HG03457 (cell line): ENCODE results near the gene NRG3.

Experiments
- ATAC-seq: cut with Tn5 transposase; IDR thresholded peaks from one replicate; pipeline ENCODE4 v1.9.1; 2021; ENCODE audit warnings: moderate number of reproducible peaks; ENCODE audit not compliant: unreplicated experiment

Gene NRG3

DNA sequence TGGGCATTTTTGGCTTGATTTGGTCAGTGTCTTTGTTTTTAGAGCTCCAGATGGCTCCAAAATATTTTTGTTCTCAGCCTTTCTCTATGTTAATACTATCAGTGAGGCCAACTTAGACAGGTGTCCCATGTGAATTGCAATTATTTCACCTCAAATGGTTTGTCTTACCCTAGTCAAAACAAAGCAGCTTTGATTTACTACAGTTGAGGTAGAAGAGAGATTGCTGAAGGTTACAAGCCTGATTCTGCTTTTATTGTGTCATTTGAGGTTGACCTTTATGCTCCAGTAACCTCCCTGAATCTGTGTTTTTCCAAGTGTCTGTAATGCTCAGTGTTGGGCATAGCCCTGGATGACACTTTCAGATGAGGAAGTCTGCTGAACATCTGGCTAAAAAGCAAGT is 882.9 kb downstream of the NRG3 start:
- ATAC-seq = no peak

DNA sequence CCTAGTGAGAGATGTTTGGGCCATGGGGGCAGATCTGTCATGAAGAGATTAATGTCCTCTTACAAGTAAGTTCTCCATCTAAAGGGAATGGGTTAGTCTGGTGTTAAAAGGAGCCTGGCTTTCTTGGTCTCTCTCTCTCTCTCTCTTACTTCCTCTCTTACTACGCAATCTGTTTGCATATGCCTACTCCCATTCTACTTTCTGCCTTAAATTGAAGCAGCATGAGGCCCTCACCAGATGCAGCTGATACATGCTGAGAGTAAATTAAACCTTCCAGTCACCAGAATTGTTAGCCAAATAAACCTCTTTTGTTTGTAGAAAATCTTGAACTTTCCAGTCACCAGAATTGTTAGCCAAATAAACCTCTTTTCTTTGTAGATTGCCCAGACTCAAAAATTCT is 884.1 kb downstream of the NRG3 start:
- no peak for ATAC-seq

DNA sequence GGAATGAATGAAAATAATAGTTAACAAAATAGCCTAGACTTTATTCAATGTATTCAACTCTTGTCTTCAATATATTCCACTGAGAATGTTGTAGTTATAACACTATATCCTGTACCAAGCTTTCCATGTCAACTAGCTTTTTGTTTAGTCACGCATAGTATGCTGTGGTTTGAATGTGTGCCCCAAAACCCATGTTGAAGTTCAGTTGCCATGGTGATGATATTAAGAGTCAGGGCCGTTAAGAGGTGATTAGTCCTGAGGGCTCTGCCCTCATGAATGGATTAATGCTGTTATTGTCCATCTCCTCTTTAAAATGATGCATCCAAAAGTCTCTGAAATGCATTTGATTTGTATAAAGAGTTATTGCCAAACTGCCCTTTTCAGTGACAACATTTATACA is 887.6 kb downstream of the NRG3 start:
- no peak for ATAC-seq

DNA sequence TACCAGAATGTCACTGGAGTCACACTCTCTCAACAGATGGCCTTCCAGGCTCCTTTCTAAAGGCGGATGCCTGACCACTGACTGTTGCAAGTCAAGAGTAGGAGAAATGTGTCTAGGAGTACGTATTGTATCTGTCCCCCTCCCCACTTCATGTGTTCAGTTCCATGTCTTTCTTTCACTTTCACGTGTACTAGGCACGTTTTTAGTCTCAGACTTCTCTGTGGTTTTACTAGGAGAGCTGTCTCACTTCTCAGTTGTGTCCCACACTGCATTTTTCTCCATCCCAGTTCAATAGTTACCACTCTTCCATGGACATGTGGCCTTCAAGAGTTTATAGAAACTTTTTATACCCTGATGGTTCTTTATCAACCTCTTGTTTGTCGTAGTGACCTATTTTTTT is 893.0 kb downstream of the NRG3 start:
- no peak for ATAC-seq

DNA sequence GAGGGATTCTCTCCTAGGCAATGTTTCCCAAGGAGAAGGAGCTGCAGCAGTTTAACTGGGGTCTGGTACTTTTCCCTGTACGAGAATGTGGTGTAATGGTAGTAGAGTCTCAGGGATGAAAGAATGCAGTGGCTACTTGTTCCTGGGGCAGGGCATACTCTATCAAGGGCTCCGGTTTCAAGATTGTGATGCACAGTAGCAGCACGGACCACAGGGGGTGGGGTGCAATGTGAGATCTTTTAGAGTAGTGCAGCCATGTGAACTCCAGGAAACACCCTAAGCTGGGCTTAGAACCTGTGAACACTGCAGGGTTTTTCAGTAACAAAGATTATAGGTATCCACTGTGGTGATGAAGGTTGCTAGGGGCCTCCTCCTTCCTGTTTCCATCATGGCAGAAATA is 903.9 kb downstream of the NRG3 start:
- no peak for ATAC-seq

DNA sequence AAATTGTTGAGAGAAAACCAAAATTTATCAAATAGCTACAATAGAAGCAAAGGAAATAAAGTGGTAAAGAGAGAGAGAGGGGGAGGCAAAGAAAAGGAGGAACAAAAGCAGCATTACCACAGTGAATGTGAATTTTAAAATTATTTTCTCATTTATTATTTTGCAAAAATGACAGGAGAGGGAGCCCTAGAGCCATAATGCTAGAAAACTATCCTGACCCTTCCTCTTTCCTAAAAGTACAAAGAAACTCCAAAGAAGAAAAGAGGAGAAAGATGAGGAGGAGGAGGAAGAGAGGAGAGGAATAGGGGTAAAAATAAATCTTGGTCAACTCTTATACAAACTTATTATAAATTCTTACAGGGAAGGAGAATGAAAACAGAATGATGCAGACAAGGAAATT is 921.5 kb downstream of the NRG3 start:
- no peak for ATAC-seq

DNA sequence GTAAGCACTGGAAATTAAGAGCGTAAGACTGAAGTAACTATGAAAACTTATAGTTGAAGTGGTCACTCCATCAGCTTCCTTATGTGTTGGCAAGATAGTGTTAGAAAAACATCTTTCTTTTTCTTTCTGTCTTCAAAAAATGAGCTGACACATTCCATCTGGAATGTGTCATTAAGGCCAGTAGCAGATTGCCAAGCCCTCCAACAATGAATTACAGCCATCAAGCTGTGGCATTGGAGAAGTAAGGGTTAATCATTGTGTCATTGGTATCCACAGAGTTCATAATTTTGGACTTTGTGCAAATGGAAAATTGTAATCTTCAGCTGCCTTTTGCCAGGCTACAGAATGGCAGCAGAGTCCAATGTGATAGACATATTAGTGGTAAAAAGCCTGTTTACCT is 926.3 kb downstream of the NRG3 start:
- ATAC-seq = no peak

DNA sequence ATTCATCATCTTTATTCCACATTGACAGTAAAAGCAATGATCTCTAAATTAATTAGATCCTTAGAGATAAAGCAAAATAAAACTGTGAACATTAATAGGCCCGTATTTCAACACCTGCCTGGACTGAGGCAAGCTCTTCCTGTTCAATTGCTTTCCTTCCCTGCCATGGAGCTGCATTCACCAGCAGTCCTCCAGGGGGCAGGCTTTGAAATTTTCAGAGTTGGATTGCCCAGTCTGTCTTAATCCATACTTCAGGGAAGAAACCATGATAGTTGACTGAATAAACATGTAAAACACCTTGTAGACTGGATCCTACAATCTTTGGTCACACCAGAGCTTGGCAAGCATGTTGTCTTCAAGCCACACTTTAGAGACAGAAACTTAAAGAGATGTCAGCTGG is 936.6 kb downstream of the NRG3 start:
- no peak for ATAC-seq

DNA sequence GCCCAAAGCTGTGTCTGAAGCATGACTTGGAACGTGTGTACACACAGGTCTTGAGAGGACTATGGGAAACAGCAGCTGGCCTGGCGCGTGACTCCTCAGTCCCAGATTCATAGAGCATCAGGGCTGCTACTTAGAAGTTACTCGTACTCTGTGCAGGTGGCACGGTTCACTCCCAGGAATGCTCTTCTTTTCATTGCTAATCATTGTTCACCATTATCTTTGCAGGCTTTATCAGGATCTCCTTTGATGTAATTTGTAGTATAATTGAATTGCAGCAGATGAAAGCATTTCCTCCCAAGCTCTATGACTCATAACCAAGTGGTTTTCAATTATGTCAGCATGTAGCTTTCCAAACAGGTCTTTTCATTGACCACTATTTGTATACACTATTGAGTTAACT is 938.9 kb downstream of the NRG3 start:
- no peak for ATAC-seq

DNA sequence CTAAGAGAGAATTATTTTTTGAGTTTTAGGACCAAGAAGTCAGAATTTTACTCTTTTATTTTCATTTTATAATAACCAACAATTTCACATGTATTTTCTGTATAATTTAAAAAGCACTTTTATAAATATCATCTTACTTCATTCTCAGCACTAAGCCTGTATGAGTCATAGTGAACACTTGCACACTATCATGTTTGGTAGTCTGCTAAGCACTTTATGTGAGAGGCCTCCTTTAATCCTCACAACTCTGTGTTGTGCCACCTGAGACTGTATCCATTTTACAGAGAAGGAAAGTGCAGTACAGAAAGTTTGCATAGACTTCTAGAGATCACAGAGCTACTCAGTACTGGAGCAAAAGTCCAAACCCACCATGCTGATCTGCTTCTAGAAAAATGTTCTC is 939.6 kb downstream of the NRG3 start:
- no peak for ATAC-seq

DNA sequence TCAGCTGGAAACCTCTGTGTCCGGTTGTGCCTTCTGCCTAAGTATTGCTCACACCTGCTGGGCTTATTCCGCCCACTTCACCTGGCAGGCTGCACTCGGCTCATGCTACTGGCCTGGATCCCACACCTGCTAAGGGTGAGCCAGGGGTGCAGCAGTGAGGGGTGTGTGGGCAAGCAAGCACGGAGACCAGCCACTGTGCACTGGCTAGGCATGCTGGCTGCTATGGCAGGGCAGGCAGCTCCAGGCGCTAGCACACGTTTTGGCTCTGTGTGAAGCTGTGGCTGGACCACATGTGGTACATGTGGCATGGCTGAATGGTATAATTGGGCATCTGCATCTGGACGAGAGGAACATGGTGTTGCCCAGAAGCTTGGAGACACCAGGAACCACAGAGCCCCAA is 940.7 kb downstream of the NRG3 start:
- ATAC-seq = no peak

DNA sequence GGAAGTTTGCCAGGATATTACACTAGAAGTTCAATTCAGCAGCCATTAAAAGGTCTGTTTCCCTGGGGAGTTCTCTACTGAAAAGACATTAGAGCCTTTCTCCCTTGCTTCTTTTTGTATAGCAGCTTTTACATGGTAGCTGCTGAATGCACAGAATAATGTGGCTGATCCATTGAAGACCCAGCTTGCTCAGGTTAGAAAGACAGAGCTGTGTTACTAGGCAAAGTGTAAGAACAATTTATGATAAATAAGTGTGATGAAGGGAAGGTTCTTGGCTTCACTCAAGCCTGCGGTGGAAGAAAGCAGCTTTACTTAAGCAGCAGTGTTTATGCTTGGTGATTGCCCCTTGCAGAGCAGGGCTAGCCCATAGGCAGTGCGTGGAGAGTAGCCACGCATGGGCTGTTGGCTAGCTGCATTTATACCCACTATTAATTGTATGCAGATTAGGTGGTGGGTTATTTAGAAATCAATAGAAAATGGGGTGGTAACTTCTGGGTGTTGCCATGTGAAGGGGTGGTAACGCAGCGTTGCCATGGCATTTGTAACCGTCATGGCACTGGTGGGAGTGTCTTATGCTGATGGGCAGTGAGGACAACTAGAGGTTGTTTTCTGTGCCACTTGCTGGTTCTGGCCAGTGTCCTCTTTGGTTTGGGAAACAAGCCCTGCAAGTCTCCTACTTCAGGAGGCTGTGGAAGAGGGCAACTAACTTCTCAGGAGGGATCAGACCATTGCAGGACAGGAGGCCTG is 942.9 kb downstream of the NRG3 start:
- ATAC-seq = no peak

DNA sequence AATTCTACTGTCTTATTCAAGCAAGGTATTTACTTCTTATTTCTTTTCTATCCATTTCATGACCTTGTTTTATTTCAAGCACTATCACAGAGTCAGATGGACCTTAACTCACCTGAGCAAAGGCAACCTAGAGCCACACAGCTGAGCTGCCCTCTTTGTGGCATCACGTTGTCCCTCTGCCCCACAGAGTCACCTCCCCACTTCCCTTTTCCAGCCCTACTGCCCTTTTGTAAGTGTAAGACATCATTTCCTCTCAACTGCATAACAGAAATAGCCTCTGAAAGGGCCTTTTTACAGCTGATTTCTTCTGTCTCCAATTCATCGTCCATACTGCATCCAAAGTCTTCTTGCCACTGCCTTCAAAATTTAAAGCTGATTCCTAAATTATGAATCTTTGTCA is 946.0 kb downstream of the NRG3 start:
- ATAC-seq = no peak

DNA sequence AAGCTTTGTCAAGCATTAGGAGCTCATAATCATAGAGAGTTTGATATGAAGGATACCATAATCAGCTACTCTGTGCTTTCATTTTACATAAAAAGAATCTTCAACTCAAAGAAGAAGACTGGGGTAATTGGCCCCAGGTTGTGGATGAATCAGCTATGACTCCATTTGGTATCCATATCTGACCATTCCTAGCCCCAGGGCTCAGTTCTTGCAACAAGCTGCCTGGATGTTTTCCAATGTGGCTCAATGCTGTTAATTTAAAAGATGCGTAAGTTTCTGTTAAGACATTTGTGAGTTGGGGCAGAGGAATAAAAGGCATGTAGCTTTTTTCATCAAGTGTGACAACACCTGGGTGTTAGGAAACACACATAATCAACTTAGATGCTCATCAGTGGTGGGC is 951.1 kb downstream of the NRG3 start:
- ATAC-seq = no peak

DNA sequence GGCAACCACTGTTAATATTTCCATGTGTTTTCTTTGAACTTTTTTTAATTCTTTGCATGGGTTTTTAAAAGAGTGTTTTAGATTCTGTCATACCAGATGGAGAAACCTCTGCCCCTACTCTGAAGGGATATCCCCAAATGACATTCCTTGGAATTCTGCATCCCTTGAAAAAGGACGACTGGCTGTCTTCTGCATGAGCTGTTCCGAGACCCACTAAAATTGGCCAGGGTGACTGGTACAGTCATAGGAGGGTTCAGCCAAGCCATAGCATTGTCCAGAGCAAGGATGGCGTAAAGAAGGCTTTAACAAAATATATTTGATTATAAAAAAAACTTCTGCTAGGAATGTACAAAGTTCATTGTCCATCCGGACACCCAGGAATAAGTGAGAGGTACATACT is 952.9 kb downstream of the NRG3 start:
- no peak for ATAC-seq

DNA sequence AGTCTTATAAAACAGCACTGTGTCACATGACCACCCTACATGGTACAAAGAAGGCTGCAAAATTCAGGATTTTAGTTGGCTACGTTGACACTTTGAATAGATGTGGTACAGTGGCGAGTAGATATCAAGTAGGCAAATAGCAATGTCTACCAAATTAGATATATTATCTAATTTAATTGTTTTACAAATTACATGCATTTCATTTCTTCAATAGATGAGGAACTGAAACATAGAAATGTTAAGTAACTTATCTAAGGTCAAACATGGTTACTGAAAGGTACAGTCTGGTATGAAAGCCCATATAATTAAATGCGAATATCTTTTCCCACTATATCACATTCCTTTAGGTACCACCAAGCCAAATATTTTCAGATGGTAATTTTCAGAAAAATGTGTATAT is 972.2 kb downstream of the NRG3 start:
- ATAC-seq = no peak

DNA sequence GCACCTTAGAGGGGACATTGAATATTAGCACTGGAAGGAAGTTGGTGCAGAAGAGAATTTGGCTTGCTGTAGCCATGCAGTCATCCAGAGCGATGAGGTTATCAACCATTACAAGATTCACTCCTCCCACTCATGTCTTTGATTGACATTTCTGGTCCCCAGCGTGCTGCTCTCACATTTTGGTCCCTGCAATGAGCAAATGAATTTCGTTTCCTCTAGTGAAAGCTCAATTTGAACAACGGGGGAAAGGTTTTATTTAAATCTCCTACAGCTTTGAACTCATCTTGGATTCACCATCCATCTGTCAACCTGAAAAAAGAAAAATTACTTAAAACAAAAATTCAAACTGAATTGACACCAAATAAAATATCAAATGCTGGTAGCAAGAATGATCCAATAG is 975.2 kb downstream of the NRG3 start:
- ATAC-seq = no peak

DNA sequence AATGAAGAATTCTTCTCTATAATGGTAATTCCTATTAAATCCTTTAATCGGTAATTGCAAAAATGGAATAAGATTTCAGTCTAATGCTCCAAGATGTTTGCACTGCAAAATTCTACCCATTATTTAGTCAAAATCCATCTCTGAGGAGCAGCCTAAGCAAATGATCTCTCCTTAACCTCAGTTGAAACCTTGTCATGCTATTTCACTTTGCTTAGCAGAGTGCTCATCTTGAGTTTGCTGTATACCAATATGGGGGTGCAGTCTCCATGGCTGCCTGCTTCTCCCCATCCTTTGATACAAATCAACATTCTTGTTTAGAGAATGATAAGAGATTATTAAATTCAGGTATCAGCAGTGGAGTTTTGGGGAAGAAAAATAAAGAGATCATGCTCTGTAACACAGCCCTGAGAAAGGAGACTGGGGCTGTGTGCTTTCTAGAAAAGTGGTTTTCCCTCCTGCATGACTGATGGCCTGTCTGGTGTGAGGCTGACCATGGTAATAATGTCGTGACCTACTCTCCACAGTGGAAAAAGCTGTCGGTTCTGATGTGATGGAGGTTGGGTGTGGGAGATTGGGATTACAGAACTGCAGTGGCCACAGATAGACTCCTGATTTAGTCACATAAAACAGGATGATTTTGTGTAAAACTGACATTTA is 982.1 kb downstream of the NRG3 start:
- no peak for ATAC-seq

DNA sequence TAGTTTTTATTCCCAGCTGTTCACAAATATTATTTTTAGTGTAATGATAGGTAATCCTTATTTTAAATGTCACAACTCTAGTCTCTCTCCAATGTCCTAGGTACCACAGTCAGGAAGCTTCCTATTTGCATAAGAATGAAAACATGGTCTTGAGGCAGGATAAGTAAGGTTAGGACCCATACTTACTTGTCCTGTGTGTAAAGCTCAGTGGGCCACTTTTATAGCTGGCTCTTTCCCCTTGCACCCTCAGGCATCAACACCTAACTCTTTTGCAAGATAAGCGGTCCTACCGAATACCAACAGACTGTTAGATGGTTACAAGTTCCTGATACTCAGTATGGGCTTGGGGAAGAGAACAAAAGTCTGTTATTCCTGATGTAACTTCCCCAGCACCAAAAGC is 986.9 kb downstream of the NRG3 start:
- ATAC-seq = no peak

DNA sequence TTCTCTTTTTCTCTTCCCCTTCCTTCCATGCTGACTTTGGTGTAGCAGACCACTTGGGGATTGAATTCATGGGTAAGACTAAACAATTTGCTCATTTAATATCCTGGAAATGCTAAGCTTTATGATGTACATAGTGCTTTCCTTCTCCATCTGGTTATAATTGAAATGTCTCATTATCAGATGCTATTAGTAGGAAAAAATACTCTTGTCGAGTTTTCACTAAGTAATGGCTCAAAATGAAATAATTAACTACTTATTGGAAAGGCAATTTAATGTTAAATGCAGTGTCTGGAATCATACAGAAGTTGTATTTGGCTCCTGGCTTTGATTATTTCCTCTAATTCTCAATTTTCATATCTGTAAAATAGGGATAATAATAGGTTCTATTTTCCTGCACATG is 990.4 kb downstream of the NRG3 start:
- ATAC-seq = no peak

DNA sequence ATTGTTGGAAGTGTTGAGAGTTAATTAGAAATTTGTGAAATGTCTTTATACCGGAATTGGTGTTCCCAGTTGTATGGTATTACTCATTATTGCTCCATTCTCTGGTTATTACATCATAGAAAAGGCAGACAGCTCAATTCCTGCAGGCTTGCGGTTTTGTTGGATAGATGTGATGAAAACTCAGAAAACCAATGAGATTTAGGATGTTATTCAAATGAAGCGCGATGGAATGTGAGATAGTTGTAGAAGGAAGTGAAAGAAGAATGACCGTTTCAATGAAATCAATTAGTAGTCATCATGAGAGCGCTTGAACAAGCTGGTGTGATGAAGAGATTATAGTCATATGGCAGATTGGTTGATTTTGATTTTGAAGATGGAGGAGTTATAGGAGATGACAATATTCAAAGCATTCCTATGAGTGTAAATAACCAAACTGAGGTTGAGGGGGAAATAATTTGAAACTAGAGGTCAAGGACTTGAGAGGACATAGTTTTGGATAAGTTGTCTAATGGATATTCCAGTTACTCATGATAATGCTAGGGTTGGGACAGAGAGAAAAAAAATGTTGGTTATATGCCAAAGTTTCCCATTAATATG is 991.5 kb downstream of the NRG3 start:
- no peak for ATAC-seq

DNA sequence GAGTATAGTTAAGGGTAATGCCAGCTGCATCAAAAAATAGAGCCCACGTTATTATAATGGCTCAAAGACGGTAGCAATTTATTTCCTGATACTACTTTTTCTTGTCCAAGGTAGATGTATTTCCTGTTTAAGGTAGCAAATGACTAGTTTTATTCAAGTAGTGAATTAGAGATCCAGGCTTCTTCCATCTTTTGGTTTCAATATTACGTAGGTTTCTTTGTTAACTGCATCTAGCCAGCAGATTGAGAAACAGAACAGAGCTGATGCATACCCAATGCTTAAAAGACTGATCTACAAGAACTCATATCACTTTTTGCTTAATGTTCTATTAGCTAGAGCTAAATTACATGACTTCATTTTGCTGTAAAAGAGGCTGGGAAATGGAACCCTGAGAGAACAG is 992.1 kb downstream of the NRG3 start:
- ATAC-seq = no peak

DNA sequence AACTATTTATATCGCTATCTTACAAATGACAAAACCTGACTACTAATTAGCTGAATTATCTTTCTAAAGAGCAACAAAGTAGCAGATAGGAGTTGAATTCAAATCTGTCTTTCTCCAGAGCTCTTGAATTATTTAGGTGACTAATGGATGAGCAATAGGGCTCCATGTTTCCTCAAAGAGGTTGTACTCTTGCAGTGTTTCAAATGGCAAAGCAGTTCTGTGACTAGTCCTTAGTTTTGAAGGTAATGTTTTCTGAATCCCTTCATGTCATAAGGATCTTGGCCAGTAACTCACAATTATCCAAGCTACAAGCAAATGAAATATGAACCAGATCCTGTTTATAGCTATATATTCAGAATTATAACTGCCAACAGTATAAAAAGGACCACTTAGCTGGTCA is 999.7 kb downstream of the NRG3 start:
- no peak for ATAC-seq
